Smooth muscle cell (in vitro differentiated cells): ENCODE results near the gene THAP6. TPM values are rescaled to one million over a fixed set of nuclear protein-coding genes. Genes with fewer than 3 reads are reported as not detected.

Experiments used
- DNase-seq: peaks from one replicate; lab custom pipeline; 2025; ENCODE audit not compliant: unreplicated experiment; lab: John Stamatoyannopoulos, UW
- H2AFZ ChIP-seq: fragments of 200-600 bp; sonication (generic); 2 replicates; pipeline ENCODE4 v1.6.0; 2016; ENCODE audit warnings: antibody characterized with exemption, low read depth, mild to moderate bottlenecking
- H3F3A ChIP-seq: fragments of 200-600 bp; sonication (generic); 2 replicates; pipeline ENCODE4 v1.6.0; 2017; ENCODE audit warnings: antibody characterized with exemption, low read depth
- H3K27ac ChIP-seq: fragments of 200-600 bp; sonication (generic); 2 replicates; pipeline ENCODE4 v1.5.1; 2016; ENCODE audit warnings: low read depth, mild to moderate bottlenecking
- H3K27me3 ChIP-seq: fragments of 200-600 bp; sonication (generic); 2 replicates; pipeline ENCODE4 v1.6.1; 2016; ENCODE audit warnings: low read depth, mild to moderate bottlenecking
- H3K36me3 ChIP-seq: fragments of 200-600 bp; sonication (generic); 2 replicates; pipeline ENCODE4 v1.5.1; 2016; ENCODE audit warnings: low read depth
- H3K4me1 ChIP-seq: fragments of 200-600 bp; sonication (generic); 2 replicates; pipeline ENCODE4 v1.5.1; 2016; ENCODE audit warnings: low read depth
- H3K4me2 ChIP-seq: fragments of 200-600 bp; sonication (generic); 2 replicates; pipeline ENCODE4 v1.6.0; 2016; ENCODE audit warnings: mild to moderate bottlenecking
- H3K4me3 ChIP-seq: fragments of 200-600 bp; sonication (generic); 2 replicates; pipeline ENCODE4 v1.5.1; 2016; ENCODE audit warnings: mild to moderate bottlenecking
- H3K79me2 ChIP-seq: fragments of 200-600 bp; sonication (generic); 2 replicates; pipeline ENCODE4 v1.6.0; 2016; ENCODE audit warnings: low read depth, mild to moderate bottlenecking
- H3K9ac ChIP-seq: fragments of 200-600 bp; sonication (generic); 2 replicates; pipeline ENCODE4 v1.6.0; 2016; ENCODE audit warnings: low read depth
- H3K9me3 ChIP-seq: fragments of 200-600 bp; sonication (generic); replicated peaks from 2 replicates; pipeline ENCODE4 v1.5.1; 2016; ENCODE audit warnings: low read depth
- H4K20me1 ChIP-seq: fragments of 200-600 bp; sonication (generic); 2 replicates; pipeline ENCODE4 v1.6.0; 2016; ENCODE audit warnings: low read depth
- CTCF ChIP-seq: fragments of 200-600 bp; sonication (generic); IDR thresholded peaks from 2 replicates; pipeline ENCODE4 v1.5.1; 2017; ENCODE audit warnings: borderline replicate concordance, mild to moderate bottlenecking, antibody characterized with exemption; ENCODE audit not compliant: insufficient read depth, poor library complexity, severe bottlenecking
- WGBS: methylation state at CpG from one replicate; pipeline ENCODE4 v1.1.7; 2016; ENCODE audit warnings: low lambda C conversion rate; 5-methylcytosine and 5-hydroxymethylcytosine counted together
- polyA plus RNA-seq: library from polyadenylated mRNA; unstranded; fragments of >200 nt; fragmentation: Nextera tagmentation; extraction: Ambion mirVana; gene quantifications from 2 replicates; pipeline ENCODE4 v1.2.1, GENCODE V29; 2016
- total RNA-seq: library from RNA; depleted of rRNA; stranded (reverse); fragments of >200 nt; gene quantifications from 2 replicates; pipeline ENCODE4 v1.2.3, GENCODE V29; 2014

Gene THAP6
- total and polyA plus RNA-seq, 2 experiments from 2014 or later, result 7.4 to 14.7 TPM

GRCh38 chr4:75564023-75564422 lies 49.8 kb downstream of the THAP6 start:
- 91% methylated on average over 11 of the region's 11 CpGs for WGBS
- no peak for TF ChIP-seq CTCF
- no peaks in the 10 kb centered on the region for H4K20me1 ChIP-seq

GRCh38 chr4:75565481-75565880 lies 51.2 kb downstream of the THAP6 start:
- no peak overlapping the region for H3K27ac ChIP-seq
- H3K4me2 ChIP-seq, result no peak overlapping the region
- no peaks in the 10 kb centered on the region for H3K79me2 ChIP-seq
- no peak overlapping the region for H3K9ac ChIP-seq
- TF ChIP-seq CTCF, result no peak
- no peak overlapping the region for H3K4me3 ChIP-seq
- H3K36me3 ChIP-seq, result no peaks in the 10 kb centered on the region
- H3K9me3 ChIP-seq, result no peaks in the 10 kb centered on the region
- DNase-seq, result no peak
- H3K27me3 ChIP-seq, result no peaks in the 10 kb centered on the region
- no peaks in the 10 kb centered on the region for H4K20me1 ChIP-seq
- H3F3A ChIP-seq, result no peaks in the 10 kb centered on the region
- no peak overlapping the region for H2AFZ ChIP-seq
- no peaks in the 10 kb centered on the region for H3K4me1 ChIP-seq

More at GRCh38 chr4:75564023-75564422, 49.8 kb downstream of the THAP6 start:
- no peaks in the 10 kb centered on the region for H3K36me3 ChIP-seq
- DNase-seq, result no peak
- H3K4me2 ChIP-seq, result no peak overlapping the region
- no peaks in the 10 kb centered on the region for H3F3A ChIP-seq
- no peaks in the 10 kb centered on the region for H3K79me2 ChIP-seq
- H2AFZ ChIP-seq, result no peak overlapping the region
- no peaks in the 10 kb centered on the region for H3K27me3 ChIP-seq
- H3K27ac ChIP-seq, result no peak overlapping the region
- no peaks in the 10 kb centered on the region for H3K4me1 ChIP-seq
- H3K9me3 ChIP-seq, result no peaks in the 10 kb centered on the region
- no peak overlapping the region for H3K4me3 ChIP-seq
- H3K9ac ChIP-seq, result no peak overlapping the region

- Histone ChIP-seq H3K4me2 (no peak overlapping the region), H4K20me1 (no peaks in the 10 kb centered on the region), H3K27me3 (no peaks in the 10 kb centered on the region), H3K36me3 (no peaks in the 10 kb centered on the region), H3K9me3 (no peaks in the 10 kb centered on the region), H3K9ac (no peak overlapping the region), H3K79me2 (no peaks in the 10 kb centered on the region), H3K4me3 (no peak overlapping the region), H3K27ac (no peak overlapping the region), H2AFZ (no peak overlapping the region), H3F3A (no peaks in the 10 kb centered on the region), H3K4me1 (no peaks in the 10 kb centered on the region)
- DNase-seq, result no peak
- WGBS, result 88% methylated on average over 1 of the region's 1 CpG
- no peak for TF ChIP-seq CTCF
Measured at GRCh38 chr4:75566911-75567310, 52.6 kb downstream of the THAP6 start.

GRCh38 chr4:75567725-75568124 lies 53.5 kb downstream of the THAP6 start:
- Histone ChIP-seq H3K27me3 (no peaks in the 10 kb centered on the region), H3K4me1 (no peaks in the 10 kb centered on the region), H3K36me3 (no peaks in the 10 kb centered on the region), H3F3A (no peaks in the 10 kb centered on the region), H3K9me3 (no peaks in the 10 kb centered on the region), H4K20me1 (no peaks in the 10 kb centered on the region), H2AFZ (no peak overlapping the region), H3K79me2 (no peaks in the 10 kb centered on the region), H3K9ac (no peak overlapping the region), H3K4me3 (no peak overlapping the region), H3K4me2 (no peak overlapping the region), H3K27ac (no peak overlapping the region)
- no peak for DNase-seq
- WGBS, result 79% methylated on average over 2 of the region's 2 CpGs
- no peak for TF ChIP-seq CTCF
